ENCODE data around the gene TCF15. TPM values are rescaled to one million over a fixed set of nuclear protein-coding genes. Genes with fewer than 3 reads are reported as not detected.

Gene TCF15
- total and polyA plus RNA-seq, 4 donors, result not detected

DNA sequence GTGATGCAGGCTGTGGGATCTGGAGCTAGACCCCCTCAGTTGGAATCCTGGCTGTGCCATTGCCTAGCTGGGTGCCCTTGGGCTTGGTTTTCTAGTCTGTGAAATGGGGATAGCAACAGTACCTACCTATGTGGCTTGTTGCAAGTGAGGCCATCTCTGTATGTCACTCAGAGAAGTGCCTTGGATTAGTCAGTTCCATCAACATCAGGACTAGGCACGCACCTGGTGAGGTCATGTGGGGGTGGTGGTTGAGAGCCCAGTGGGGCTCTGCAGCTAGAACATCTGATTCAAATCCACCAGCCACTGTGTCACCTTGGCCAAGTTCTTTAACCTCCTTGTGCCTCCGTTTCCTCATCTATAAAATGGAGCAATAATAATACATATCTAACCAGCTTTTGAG is 12.5 kb downstream of the TCF15 start:
- H3K27ac ChIP-seq (ENCODE audit: low read depth in 1 of 2, low read length in 2 of 2), result no peak overlapping the region
- H3K9ac ChIP-seq (ENCODE audit: low read depth in 1 of 2, low read length in 2 of 2), result no peak overlapping the region
- no peak overlapping the region for H3K4me3 ChIP-seq (ENCODE audit: low read depth in 1 of 3, low read length in 3 of 3)
- 92% methylated on average over 2 of the region's 2 CpGs for WGBS
- H3K27me3 ChIP-seq (ENCODE audit: control insufficient read depth in 4 of 4, insufficient read depth in 4 of 4, low read length in 3 of 4), result no peaks in the 10 kb centered on the region
- H3K9me3 ChIP-seq (ENCODE audit: control insufficient read depth in 4 of 4, low read length in 3 of 4), result no peaks in the 10 kb centered on the region
- DNase-seq (ENCODE audit: low spot score), result no peak
- no peaks in the 10 kb centered on the region for H3K36me3 ChIP-seq (ENCODE audit: control insufficient read depth in 4 of 4, insufficient read depth in 3 of 4, low read depth in 1 of 4, low read length in 3 of 4)
- no peaks in the 10 kb centered on the region for H3K4me1 ChIP-seq (ENCODE audit: control insufficient read depth in 4 of 4, insufficient read depth in 4 of 4, low read length in 3 of 4)
- TF ChIP-seq, protein P1, sequence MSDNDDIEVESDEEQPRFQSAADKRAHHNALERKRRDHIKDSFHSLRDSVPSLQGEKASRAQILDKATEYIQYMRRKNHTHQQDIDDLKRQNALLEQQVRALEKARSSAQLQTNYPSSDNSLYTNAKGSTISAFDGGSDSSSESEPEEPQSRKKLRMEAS (IDR thresholded peaks at IDR 0.05), result no peak
- TF ChIP-seq RAD21 (IDR thresholded peaks at IDR 0.05), result no peak
- TF ChIP-seq RXRA (IDR thresholded peaks at IDR 0.05), result no peak
- TF ChIP-seq HNF4G (IDR thresholded peaks at IDR 0.05), result no peak
- TF ChIP-seq JUND (IDR thresholded peaks at IDR 0.05), result no peak
- TF ChIP-seq, protein P2, sequence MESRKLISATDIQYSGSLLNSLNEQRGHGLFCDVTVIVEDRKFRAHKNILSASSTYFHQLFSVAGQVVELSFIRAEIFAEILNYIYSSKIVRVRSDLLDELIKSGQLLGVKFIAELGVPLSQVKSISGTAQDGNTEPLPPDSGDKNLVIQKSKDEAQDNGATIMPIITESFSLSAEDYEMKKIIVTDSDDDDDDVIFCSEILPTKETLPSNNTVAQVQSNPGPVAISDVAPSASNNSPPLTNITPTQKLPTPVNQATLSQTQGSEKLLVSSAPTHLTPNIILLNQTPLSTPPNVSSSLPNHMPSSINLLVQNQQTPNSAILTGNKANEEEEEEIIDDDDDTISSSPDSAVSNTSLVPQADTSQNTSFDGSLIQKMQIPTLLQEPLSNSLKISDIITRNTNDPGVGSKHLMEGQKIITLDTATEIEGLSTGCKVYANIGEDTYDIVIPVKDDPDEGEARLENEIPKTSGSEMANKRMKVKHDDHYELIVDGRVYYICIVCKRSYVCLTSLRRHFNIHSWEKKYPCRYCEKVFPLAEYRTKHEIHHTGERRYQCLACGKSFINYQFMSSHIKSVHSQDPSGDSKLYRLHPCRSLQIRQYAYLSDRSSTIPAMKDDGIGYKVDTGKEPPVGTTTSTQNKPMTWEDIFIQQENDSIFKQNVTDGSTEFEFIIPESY (IDR thresholded peaks at IDR 0.05), result no peak
- TF ChIP-seq, protein P3, sequence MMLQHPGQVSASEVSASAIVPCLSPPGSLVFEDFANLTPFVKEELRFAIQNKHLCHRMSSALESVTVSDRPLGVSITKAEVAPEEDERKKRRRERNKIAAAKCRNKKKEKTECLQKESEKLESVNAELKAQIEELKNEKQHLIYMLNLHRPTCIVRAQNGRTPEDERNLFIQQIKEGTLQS (IDR thresholded peaks at IDR 0.05), result no peak
- TF ChIP-seq EGR1 (IDR thresholded peaks at IDR 0.05; ENCODE audit: low read depth in 2 of 2), result no peak
- TF ChIP-seq FOXA2 (IDR thresholded peaks at IDR 0.05), result no peak
- no peak for TF ChIP-seq YY1 (IDR thresholded peaks at IDR 0.05)
- no peak for TF ChIP-seq HNF4A (conservative IDR thresholded peaks at IDR 0.05)
- TF ChIP-seq FOXA1 (IDR thresholded peaks at IDR 0.05), result no peak
- TF ChIP-seq NR2F2 (IDR thresholded peaks at IDR 0.05), result no peak
- TF ChIP-seq, protein P4, sequence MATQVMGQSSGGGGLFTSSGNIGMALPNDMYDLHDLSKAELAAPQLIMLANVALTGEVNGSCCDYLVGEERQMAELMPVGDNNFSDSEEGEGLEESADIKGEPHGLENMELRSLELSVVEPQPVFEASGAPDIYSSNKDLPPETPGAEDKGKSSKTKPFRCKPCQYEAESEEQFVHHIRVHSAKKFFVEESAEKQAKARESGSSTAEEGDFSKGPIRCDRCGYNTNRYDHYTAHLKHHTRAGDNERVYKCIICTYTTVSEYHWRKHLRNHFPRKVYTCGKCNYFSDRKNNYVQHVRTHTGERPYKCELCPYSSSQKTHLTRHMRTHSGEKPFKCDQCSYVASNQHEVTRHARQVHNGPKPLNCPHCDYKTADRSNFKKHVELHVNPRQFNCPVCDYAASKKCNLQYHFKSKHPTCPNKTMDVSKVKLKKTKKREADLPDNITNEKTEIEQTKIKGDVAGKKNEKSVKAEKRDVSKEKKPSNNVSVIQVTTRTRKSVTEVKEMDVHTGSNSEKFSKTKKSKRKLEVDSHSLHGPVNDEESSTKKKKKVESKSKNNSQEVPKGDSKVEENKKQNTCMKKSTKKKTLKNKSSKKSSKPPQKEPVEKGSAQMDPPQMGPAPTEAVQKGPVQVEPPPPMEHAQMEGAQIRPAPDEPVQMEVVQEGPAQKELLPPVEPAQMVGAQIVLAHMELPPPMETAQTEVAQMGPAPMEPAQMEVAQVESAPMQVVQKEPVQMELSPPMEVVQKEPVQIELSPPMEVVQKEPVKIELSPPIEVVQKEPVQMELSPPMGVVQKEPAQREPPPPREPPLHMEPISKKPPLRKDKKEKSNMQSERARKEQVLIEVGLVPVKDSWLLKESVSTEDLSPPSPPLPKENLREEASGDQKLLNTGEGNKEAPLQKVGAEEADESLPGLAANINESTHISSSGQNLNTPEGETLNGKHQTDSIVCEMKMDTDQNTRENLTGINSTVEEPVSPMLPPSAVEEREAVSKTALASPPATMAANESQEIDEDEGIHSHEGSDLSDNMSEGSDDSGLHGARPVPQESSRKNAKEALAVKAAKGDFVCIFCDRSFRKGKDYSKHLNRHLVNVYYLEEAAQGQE (IDR thresholded peaks at IDR 0.05), result no peak
- TF ChIP-seq, protein P5, sequence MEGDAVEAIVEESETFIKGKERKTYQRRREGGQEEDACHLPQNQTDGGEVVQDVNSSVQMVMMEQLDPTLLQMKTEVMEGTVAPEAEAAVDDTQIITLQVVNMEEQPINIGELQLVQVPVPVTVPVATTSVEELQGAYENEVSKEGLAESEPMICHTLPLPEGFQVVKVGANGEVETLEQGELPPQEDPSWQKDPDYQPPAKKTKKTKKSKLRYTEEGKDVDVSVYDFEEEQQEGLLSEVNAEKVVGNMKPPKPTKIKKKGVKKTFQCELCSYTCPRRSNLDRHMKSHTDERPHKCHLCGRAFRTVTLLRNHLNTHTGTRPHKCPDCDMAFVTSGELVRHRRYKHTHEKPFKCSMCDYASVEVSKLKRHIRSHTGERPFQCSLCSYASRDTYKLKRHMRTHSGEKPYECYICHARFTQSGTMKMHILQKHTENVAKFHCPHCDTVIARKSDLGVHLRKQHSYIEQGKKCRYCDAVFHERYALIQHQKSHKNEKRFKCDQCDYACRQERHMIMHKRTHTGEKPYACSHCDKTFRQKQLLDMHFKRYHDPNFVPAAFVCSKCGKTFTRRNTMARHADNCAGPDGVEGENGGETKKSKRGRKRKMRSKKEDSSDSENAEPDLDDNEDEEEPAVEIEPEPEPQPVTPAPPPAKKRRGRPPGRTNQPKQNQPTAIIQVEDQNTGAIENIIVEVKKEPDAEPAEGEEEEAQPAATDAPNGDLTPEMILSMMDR (IDR thresholded peaks at IDR 0.05; ENCODE audit: low read depth, low read length, missing input control), result no peak
- no peak for TF ChIP-seq SP1 (IDR thresholded peaks at IDR 0.05)
- TF ChIP-seq TAF1 (conservative IDR thresholded peaks at IDR 0.05), result no peak
